ENCODE data around the gene EPHA6.
"Not testable (repeated sequence)": the region's sequence is repeated elsewhere in the genome, so short reads cannot be mapped to it uniquely, and the experiment has no call there.

EPHA6 gene

DNA sequence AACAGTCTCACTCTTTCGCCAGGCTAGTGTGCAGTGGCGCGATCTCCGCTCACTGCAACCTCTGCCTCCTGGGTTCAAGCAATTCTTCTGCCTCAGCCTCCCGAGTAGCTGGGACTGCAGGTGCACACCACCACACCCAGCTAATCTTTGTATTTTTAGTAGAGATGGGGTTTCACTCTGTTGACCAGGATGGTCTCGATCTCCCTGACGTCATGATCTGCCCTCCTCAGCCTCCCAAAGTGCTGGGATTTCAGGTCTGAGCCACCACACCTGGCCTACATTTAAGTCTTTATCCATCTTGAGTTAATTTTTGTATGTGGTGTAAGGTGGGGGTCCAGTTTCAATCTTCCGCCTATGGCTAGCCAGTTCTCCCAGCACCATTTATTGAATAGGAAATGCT, 211.2 kb downstream of the EPHA6 start:
- not testable (repeated sequence) for DNase-seq (ENCODE audit: low spot score)

DNA sequence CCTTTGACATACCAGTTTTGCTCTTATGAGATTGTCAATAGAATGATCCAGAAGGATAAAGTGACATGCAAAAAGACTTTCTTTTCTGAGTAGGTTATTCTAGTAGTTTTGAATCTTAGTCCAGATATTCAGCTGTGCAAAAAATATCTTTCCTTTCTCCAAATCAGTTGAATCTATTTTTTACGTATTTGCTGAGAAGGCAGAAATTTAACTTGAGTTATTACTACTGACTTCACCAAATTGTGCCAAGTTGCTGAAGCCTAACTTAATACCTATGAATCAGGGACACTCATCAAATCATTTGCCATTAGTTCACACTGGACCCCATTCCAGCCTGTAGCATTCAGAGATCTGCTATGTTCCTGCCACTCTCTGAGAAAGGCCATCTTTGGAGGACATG, 215.6 kb downstream of the EPHA6 start:
- DNase-seq (ENCODE audit: low spot score): no peak

DNA sequence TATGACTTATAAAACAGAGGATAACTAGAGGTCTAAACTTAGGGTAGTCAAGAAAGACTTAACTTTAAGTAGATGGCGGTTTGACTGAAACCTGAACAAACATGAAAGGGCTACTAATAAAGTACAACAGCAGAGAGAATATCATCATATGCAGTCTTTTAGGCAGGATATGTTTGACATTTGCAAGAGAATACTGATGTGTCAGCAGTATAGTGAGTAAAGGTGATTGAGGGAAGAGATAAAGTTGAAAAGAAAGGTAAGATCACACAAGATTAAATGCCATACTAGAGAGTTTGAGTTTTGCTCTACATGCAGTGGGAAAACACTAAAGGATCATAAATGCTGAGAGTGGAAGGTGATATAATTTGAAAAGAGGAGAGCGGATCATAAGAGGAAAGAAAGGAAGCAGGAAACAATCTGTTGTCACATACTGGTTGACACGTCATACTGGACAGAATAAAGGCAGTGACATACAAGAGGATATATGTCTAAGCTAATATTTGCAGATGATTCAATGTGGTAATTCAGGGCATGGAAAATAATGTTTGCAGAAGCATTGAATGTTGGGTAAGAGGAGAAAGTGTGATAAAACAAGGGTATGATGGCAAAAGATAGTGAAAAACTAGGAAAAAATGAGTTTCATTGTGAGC, 223.0 kb downstream of the EPHA6 start:
- DNase-seq (ENCODE audit: low spot score): no peak

DNA sequence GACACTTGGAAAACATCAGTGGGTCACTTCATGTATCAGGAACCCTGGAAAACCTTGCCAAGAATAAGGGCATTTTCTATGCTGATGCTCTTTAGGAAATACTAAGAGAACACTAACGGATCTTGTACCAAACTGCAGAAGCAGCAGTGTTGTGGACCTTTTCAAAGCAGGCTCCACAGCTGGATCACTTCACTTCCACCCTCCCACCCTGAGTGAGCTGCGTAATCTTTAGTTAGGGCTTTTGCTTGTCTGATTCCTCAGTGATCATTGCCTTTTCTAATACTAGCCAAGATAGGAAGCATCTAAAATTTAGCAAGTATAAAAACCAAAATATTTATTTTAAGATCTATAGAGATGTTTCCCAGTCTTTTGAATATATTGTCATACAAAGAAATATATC, 229.0 kb downstream of the EPHA6 start:
- no peak for DNase-seq (ENCODE audit: low spot score)

DNA sequence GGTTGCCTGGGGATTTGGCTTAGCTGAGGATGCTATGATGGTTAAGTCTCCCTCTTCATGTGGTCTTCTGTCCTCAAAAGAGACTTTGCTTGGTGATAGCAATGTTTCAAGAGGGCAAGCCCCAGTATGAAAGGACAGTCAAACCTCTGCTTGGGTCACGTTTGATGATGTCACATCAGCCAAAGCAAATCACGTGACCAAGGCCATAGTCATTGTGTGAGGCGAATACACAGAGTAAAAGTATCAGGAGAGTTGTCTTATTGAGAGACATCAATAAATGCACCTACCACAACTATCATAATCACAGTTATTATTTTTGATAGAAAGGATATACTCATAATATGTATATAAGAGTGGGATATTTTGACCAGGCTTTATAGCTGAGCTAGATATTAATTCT, 243.0 kb downstream of the EPHA6 start:
- no peak for DNase-seq (ENCODE audit: low spot score)

DNA sequence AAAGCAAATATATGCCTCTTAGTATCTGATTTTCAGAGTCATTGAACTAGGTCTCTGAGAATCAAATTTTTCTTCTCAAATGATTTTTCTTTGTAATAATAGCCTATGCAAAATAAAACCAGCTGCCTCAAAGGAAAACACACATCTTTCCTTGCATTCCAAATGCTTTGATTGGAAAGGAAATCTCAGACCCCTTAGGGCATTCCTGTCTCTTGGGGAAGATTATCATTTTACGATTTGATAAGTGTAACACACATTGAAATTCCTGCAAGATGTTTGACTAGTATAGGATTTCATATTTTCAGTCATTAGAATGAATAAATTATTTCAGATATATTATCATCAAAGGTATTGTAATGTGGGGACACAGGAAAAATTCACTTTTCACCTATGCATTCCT, 244.8 kb downstream of the EPHA6 start:
- DNase-seq (ENCODE audit: low spot score): no peak

DNA sequence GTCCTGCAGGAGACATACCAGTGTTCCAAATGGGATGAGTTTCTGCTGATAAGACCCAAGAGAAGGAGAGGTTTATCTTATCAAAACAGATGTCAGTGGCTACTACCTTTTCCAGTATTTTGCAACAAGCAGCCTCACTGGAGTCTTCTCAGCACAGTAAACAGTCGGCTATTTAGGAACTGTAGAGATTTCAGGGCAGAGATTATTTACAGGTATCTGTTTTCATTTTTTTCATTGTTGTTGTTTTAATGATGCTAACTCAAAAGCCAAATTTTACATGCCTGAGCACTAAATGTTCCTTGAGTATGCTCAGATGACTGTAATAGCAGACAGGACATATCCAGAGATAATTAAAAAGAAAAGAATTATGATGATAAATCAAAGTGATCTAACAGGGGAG, 252.1 kb downstream of the EPHA6 start:
- DNase-seq (ENCODE audit: low spot score): no peak

DNA sequence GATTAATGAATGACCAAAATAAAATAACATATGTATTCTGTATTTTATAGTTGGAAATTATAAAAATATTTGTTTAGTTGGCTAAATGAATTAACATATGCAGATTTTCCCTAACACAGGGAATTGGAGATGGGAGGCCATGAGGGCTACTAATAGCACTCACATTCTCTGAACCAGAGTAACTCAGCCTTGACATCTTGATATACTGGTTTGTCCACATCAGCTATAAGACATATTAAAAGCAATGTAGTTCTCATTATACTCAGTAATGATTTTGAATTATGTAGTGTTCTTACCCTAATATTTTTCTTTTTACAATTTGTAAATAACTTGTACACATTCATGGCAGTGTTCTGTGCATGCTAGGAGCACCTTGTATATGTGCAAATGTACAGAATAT, 255.9 kb downstream of the EPHA6 start:
- DNase-seq (ENCODE audit: low spot score): no peak

DNA sequence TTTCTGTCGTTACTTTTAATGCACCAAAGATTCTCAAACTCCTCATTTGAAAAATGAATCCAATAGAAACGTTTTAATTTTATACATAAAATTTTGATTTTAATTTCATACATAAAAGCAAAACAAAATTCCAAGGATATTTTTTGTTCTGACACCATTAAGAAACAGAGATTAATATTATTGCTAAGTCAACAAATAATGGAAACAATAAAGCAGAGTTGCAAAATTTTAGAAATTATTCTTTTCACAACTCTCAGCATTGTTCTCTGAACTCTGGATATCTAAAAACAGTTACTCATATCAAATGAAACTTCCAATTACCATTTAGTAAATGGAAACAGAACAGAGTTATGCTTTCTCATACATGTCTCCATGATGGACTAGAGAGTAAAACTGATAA, 260.2 kb downstream of the EPHA6 start:
- no peak for DNase-seq (ENCODE audit: low spot score)

DNA sequence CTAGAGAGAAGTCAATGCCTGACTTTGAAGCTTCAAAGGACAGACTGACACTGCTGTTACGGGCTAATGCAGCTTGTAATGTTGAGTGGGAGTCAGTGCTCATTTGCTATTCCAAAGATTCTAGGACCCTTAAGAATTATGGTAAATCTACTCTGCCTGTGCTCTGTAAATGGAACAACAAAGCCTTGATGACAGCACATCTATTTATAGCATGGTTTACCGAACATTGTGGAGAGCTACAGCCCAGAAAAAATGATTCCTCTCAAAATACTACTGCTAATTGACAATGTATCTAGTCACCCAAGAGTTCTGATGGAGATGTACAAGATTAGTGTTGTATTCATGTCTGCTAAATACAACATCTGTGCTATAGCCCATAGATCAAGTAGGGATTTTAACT, 262.3 kb downstream of the EPHA6 start:
- DNase-seq (ENCODE audit: low spot score): no peak

DNA sequence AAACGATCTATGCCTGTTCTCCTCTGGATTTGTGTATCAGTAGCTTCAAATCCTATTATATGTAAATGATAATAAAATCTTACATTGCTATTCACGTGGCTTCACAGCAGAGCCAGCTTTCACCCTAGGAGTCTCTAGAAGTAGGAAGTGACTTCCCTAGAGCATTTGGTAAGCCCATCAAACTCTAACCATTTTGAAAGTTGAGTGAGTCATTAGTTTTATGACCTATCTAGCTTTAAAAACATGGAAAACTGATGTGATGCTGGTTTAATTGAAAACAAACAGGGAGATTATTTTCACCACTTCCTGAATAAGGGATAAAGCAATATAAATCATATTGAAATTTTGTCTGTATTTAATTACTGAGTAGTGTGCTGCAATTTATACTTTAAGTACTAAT, 275.2 kb downstream of the EPHA6 start:
- DNase-seq (ENCODE audit: low spot score): no peak

DNA sequence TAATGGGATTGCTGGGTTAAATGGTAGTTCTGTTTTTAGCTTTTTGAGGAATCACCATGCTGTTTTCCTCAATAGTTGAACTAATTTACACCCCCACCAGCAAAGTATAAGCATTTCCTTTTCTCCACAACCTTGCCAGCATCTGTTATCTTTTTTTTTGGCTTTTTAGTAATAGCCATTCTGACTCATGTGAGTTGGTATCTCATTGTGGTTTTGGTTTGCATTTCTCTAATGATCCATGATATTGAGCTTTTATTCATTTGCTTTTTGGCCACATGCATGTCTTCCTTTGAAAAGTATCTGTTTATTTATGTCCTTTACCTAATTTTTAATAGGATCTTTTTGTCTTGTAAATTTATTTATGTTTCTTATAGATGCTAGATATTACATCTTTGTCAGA, 288.2 kb downstream of the EPHA6 start:
- no peak for DNase-seq (ENCODE audit: low spot score)

DNA sequence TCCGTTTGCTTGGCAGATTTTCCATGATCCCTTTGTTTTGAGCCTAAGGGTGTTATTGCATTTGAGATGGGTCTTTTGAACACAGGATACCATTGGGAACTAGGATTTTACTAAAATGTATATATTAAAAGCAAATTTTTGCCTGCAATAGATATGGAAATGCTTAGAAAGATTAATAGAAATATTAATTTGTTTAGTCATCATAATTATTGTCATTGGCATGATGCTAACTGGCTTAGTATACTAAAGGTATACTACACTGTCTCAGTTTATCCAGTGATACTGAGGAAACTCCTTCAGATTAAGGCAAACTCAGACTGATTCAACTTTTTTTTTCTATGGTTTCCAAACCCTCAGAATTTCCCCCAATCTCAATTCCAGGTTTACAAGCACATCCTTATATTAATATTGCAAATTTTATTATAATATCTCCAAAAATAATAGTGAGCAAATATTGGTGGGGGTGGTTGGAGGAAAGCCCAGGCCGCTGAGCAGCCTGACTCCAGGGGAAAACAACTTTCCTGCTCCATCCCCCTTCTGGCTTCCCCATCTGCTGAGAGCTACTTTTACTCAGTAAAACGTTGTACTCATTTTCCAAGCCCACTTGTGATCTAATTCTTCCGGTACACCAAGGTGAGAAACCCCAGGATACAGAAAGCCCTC, 291.7 kb downstream of the EPHA6 start:
- DNase-seq (ENCODE audit: low spot score): no peak

DNA sequence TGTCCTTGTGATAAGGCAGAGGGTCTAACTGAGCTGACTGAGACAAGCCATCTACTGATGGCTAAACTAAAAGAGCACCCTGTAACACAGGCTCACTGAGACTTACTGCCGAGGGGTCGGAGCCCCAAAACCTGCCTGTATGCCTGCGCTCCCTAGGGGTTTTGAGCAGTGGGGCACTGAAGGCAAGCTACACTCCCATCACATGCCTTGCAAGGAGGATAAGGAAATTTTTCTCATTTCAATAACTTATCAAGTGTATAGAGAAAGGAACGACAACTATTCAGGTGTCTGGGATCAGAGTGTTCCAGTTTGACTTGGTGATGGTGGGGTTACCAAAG, 292.2 kb downstream of the EPHA6 start:
- no peak for DNase-seq (ENCODE audit: low spot score)

DNA sequence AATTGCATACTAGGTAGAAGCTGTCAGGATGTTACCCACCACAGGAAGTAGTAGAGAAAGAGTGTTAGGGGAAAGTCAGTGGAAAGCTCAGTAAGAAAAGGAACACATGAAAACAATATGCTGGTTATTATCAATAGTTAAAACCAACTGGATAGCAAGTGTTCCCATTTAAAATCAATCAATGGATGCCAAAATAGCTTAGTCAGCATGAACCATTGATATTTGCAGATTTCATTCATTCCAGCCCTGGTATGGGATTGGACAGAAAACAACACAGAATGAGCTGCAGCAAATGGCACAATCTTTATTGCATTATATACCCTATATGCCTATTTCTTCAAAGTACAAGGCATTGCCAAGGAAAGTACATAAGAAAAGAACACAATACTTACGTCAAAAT, 293.7 kb downstream of the EPHA6 start:
- DNase-seq (ENCODE audit: low spot score): no peak

DNA sequence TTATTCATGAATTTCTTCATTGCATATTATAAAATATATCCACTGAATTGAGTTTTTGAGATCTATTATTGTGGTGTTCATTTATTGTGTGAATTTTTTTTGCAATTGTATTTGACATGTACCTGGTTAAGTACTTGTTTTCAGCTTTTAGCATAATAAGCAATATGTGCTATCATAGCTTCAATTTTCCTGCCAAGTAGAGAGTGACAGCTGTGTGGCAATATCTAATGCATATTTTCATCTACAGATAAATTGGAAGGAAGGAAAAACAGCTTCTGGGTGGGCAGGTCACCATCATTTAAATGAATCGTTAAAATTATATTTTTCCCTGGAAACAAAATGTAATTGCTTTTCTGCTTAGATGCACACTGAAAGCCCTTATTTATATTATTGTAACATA, 296.9 kb downstream of the EPHA6 start:
- DNase-seq (ENCODE audit: low spot score): no peak

DNA sequence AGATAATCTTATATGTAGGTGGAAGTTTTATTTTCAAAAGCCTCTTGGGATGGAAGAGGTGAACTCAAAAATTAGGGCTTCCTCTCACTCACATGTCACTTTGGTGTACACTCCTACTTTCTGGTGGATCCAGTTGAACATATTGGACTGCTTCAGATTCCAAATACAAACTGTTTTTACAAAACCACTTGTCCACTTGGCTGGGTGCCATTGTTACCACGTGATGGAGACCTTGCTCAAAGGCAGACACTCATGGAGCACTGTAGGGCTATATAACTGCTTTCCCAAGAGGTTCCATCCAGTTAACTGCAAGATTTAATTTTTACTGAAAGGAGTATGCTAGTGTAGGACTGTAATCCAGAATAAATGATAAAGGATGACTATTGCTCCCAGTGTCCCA, 307.0 kb downstream of the EPHA6 start:
- DNase-seq (ENCODE audit: low spot score): no peak

DNA sequence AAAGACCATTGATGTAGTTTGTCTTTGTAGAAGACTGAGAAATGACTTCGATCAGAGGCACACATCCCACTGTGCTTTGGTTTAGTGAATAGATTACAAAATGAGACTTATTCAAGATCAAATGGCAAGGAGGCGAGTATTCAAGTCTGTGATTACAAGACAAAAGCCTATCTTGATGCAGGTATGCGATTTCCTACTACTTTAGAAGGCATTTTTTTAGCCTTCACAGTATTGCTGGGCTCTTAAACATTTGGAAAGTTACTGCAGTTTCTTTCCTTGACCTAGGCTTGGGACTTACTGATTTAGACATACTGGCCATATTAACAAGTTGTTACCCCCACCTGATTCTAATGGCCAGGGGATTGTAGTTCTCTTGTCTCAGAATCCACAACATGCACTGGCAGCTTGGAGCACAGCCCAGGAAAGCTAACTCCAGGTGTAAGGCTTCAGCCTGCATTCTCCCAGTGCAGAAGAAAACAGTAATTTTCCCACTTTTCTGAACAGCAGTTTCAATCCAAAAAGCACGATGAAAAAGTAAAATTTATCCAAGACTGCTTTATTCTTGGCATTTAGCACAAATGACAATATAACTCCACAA, 311.6 kb downstream of the EPHA6 start:
- DNase-seq (ENCODE audit: low spot score): no peak

DNA sequence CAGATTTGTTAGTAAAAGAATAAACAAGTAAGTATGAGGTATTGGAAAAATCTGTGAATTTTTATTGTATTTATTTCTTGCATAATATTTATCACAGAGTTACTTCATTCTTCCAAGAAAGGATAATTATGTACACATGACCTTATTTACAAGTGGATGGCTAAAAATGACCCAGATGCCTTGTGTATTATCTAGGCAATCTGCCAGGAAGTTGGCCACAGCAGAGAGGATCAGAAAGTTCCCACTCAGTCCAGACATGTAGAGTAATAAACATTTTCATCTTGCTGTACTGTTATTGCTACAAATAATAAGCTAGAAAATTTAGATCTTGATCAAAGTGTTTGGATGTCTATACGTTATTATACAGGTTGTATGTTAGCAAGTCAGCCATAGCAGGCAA, 317.1 kb downstream of the EPHA6 start:
- no peak for DNase-seq (ENCODE audit: low spot score)

DNA sequence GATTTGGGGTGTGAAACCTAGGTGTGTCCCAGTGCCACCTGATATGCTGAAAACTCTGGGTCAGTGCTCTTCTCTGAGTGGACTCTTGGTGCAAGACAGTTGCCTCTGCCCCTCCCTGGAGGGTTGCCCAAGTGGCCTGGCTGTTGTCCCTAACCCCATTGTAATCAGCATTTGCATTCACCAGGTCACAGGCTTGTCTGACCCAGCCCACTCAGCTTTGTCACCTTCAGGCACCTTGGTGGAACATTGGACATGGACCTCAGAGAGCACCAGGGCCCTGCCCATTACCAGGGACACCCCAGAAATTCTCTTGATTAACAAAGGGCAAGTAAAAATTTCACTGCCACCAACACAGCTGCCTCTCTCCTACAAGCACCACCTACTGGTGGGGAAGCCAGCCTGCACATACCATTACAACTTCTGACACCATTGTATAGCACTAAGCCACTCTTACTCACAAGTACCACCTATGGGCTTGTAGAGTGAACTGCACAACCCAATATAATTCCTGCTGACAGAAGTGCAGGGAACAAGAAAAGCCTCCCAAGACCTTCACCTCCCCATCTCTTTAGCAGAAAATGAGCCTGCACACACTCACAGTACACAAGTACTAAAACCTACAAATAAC, 324.6 kb downstream of the EPHA6 start:
- no peak for DNase-seq (ENCODE audit: low spot score)

DNA sequence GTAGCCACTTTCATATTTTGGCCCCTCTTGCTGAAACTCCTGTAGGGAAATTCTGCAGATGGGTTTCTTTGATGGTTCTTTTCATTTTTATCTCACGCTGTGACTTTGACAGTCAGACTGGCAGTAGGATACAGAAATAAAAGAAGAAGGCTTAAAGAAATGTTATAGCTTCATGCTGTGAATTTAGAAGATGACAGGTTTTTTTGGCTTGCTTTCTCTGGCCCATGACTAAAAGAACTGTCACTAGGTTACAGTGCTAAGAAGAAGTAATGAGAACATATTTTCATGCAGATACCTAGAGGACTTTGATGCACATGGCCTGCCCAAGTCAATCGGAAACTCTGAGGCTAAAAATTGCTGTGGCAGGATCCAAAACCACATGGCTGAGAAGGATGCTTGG, 334.5 kb downstream of the EPHA6 start:
- DNase-seq (ENCODE audit: low spot score): no peak

DNA sequence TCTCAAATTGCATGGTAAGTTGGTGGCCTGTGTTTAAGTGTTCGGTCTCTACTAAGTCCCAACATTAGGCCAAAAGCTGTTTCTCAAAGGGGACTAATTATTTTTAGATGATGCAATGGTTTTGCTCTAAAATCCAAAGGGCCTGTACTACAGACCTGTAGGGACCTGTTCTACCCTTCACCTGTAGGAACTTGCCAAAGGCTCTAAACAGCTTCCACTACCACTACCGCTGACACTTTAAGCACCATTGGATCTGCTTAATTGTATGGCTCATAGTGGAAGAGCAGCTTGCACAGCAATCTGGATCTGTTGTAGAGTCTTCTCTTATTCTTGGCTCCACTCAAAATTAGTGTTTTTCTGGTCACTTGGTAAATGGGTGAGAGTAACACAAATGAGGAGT, 346.8 kb downstream of the EPHA6 start:
- no peak for DNase-seq (ENCODE audit: low spot score)

DNA sequence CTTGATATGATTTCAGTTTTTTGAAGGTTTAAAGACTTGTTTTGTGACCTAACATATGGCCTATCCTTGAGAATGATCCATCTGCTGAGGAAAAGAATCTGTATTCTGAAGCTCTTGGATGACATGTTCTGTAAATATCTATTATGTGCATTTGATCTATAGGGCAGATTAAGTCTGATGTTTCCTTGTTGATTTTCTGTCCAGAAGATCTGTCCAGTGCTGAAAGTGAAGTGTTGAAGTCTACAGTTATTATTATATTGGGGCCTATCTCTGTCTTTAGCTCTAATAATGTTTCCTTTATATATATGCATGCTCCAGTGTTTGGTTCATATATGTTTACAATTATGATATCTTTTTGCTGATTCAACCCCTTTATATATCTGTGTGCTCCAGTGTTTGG, 362.8 kb downstream of the EPHA6 start:
- no peak for DNase-seq (ENCODE audit: low spot score)

DNA sequence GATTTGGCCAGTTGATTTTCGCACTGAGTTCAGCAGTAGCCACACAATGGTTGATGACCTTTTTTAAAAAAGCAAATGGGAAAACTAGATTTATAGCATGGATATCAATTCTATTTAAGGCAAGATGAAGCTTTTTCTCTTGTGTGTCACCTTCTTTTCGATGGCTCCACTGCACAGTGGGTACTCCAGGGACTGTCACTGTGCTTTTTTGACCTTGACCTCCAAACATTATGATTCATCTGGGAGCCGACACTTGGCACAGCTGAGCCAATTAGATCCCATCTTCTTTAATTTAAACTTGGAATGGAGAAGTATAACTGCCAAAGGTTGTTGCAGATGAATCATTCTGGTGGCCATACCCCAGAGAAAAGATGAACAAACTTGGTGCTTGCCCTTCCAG, 367.3 kb downstream of the EPHA6 start:
- DNase-seq (ENCODE audit: low spot score): no peak

Measured in kidney capillary endothelial cell (primary cell).